K562 (cell line): ENCODE data around the gene ITIH6. TPM values are rescaled to one million over a fixed set of nuclear protein-coding genes. Genes with fewer than 3 reads are reported as not detected.

Experiments
- BRD4 ChIP-seq: fragments of 200-600 bp; sonication (generic); IDR thresholded peaks from 2 replicates; pipeline ENCODE4 v1.6.1; 2017; ENCODE audit warnings: inconsistent platforms
- NEUROD1 ChIP-seq: fragments of 150-350 bp; IDR thresholded peaks from 2 replicates; pipeline ENCODE4 v1.6.1; 2014; ENCODE audit warnings: borderline replicate concordance, low read length, low read depth; ENCODE audit not compliant: partially characterized antibody
- NONO ChIP-seq, 2 experiments: fragments of 200-400 bp in 1 of 2; fragments of 450-650 bp in 1 of 2; formaldehyde crosslinking in 1 of 2; IDR thresholded peaks; 2 replicates each; pipeline ENCODE4 v1.6.1; 2017; ENCODE audit warnings: low read depth in 2 of 2, mild to moderate bottlenecking in 2 of 2, moderate library complexity in 2 of 2, low read length in 1 of 2
- SP1 ChIP-seq: sonication (generic); formaldehyde crosslinking; IDR thresholded peaks from 2 replicates; pipeline ENCODE4 v1.8.1; 2022; ENCODE audit warnings: mild to moderate bottlenecking, missing genetic modification reagents
- ZBTB7A ChIP-seq: IDR thresholded peaks from 2 replicates; pipeline ENCODE4 v1.6.1; 2011; ENCODE audit warnings: low read depth, mild to moderate bottlenecking, low read length, moderate library complexity, borderline replicate concordance; ENCODE audit not compliant: control insufficient read depth
- ZNF217 ChIP-seq: sonication (generic); formaldehyde crosslinking; IDR thresholded peaks from 2 replicates; pipeline ENCODE4 v1.8.0; 2022; ENCODE audit warnings: mild to moderate bottlenecking, missing genetic modification reagents
- polyA plus RNA-seq, 8 experiments: library from polyadenylated mRNA; depleted of rRNA in 4 of 8; stranded (reverse) in 5 of 8; unstranded in 3 of 8; fragments of >200 nt; fragmentation: Nextera tagmentation in 2 of 8; fragmentation: Illumina TruSeq in 1 of 8; extraction: Ambion mirVana in 2 of 8; extraction: Trizol in 1 of 8; gene quantifications; 2 replicates each; pipeline versions ENCODE4 v1.2.1 to v1.2.3, GENCODE V29; 2011 to 2014; ENCODE audit warnings: inconsistent platforms in 1 of 8, missing spikeins in 1 of 8
- total RNA-seq, 7 experiments: library from RNA; depleted of rRNA in 6 of 7; stranded (reverse); fragments of >200 nt in 6 of 7; fragmentation: Illumina TruSeq in 2 of 7; extraction: Trizol in 2 of 7; gene quantifications; 2 replicates each; pipeline versions ENCODE4 v1.2.1 to v1.2.3, GENCODE V29; 2011 to 2021; ENCODE audit warnings: low replicate concordance in 1 of 7
- TF ChIP-seq, protein P1 (sequence below), 2 experiments: IDR thresholded peaks in 1 of 2; conservative IDR thresholded peaks in 1 of 2; 2 replicates each; pipeline ENCODE4 v1.6.1; 2016; ENCODE audit warnings: low read depth in 2 of 2, mild to moderate bottlenecking in 1 of 2, missing compliant biosample characterization in 1 of 2, missing genetic modification characterization in 1 of 2, moderate library complexity in 1 of 2
- TF ChIP-seq, protein P2 (sequence below): fragments of 250-450 bp; sonication (Bioruptor Pico); IDR thresholded peaks from 2 replicates; pipeline ENCODE4 v1.8.0; 2021; ENCODE audit warnings: moderate library complexity, mild to moderate bottlenecking, inconsistent platforms
- TF ChIP-seq, protein P3 (sequence below): fragments of 450-650 bp; IDR thresholded peaks from 2 replicates; pipeline ENCODE4 v1.6.1; 2014; ENCODE audit warnings: low read depth, mild to moderate bottlenecking, moderate library complexity, borderline replicate concordance
- TF ChIP-seq, protein P4 (sequence below): sonication (generic); formaldehyde crosslinking; IDR thresholded peaks from 2 replicates; pipeline ENCODE4 v1.8.0; 2022; ENCODE audit warnings: mild to moderate bottlenecking, missing genetic modification reagents

Gene ITIH6
- total and polyA plus RNA-seq, 9 of the 15 experiments (the other 6 are each of a cell fraction or from before 2014, with no cell fraction given), result 0.03 TPM; not detected in 8

DNA sequence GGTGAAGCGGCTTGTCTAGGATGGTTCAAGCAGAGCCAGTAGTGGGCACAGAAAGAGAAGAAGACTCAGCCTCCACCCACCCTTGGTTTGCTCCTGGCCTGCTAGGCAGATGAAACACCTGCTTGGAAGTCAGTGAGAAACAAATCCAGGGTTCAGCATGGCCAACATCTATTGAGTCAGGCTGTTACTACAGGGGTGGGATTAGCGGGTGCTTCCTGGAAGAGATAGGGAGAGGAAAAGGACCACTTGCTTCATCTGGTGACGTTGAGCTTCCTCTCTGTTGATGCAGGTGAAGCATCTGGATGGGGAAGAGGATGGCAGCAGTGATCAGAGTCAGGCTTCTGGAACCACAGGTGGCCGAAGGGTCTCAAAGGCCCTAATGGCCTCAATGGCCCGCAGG, 12.5 kb upstream of the ITIH6 start (continued):
- TF ChIP-seq, protein P1, sequence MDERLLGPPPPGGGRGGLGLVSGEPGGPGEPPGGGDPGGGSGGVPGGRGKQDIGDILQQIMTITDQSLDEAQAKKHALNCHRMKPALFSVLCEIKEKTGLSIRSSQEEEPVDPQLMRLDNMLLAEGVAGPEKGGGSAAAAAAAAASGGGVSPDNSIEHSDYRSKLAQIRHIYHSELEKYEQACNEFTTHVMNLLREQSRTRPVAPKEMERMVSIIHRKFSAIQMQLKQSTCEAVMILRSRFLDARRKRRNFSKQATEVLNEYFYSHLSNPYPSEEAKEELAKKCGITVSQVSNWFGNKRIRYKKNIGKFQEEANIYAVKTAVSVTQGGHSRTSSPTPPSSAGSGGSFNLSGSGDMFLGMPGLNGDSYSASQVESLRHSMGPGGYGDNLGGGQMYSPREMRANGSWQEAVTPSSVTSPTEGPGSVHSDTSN (CRISPR knock-in tag; IDR thresholded peaks at IDR 0.05; ENCODE audit: low read depth), result no peak
- TF ChIP-seq, protein P1 (tag; conservative IDR thresholded peaks at IDR 0.05; ENCODE audit: low read depth), result no peak
- TF ChIP-seq, protein P2, sequence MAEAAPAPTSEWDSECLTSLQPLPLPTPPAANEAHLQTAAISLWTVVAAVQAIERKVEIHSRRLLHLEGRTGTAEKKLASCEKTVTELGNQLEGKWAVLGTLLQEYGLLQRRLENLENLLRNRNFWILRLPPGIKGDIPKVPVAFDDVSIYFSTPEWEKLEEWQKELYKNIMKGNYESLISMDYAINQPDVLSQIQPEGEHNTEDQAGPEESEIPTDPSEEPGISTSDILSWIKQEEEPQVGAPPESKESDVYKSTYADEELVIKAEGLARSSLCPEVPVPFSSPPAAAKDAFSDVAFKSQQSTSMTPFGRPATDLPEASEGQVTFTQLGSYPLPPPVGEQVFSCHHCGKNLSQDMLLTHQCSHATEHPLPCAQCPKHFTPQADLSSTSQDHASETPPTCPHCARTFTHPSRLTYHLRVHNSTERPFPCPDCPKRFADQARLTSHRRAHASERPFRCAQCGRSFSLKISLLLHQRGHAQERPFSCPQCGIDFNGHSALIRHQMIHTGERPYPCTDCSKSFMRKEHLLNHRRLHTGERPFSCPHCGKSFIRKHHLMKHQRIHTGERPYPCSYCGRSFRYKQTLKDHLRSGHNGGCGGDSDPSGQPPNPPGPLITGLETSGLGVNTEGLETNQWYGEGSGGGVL (CRISPR knock-in tag), result no peak
- TF ChIP-seq ZNF217 (CRISPR knock-in tag) (no peak), SP1 (CRISPR knock-in tag) (no peak), ZBTB7A (no peak), BRD4 (no peak), NEUROD1 (no peak), NONO (IDR thresholded peaks at IDR 0.05; ENCODE audit: low read depth in 2 of 2, low read length in 1 of 2) (no peak)
- TF ChIP-seq, protein P3, sequence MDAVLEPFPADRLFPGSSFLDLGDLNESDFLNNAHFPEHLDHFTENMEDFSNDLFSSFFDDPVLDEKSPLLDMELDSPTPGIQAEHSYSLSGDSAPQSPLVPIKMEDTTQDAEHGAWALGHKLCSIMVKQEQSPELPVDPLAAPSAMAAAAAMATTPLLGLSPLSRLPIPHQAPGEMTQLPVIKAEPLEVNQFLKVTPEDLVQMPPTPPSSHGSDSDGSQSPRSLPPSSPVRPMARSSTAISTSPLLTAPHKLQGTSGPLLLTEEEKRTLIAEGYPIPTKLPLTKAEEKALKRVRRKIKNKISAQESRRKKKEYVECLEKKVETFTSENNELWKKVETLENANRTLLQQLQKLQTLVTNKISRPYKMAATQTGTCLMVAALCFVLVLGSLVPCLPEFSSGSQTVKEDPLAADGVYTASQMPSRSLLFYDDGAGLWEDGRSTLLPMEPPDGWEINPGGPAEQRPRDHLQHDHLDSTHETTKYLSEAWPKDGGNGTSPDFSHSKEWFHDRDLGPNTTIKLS, result no peak
- TF ChIP-seq, protein P4, sequence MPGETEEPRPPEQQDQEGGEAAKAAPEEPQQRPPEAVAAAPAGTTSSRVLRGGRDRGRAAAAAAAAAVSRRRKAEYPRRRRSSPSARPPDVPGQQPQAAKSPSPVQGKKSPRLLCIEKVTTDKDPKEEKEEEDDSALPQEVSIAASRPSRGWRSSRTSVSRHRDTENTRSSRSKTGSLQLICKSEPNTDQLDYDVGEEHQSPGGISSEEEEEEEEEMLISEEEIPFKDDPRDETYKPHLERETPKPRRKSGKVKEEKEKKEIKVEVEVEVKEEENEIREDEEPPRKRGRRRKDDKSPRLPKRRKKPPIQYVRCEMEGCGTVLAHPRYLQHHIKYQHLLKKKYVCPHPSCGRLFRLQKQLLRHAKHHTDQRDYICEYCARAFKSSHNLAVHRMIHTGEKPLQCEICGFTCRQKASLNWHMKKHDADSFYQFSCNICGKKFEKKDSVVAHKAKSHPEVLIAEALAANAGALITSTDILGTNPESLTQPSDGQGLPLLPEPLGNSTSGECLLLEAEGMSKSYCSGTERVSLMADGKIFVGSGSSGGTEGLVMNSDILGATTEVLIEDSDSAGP, result no peak
- TF ChIP-seq, all 486 proteins: peak for 0
